Measurements from ENCODE around the gene APOM. TPM values are rescaled to one million over a fixed set of nuclear protein-coding genes. Genes with fewer than 3 reads are reported as not detected.

Gene APOM
- total RNA-seq, 4 donors from 2014 or later: 2.3 to 5.1 (median 4.5) TPM

GRCh38 chr6:31707701-31708100 is 52.0 kb downstream of the APOM start:
- H3K4me1 ChIP-seq: peaks cover 0 to 13% of the 10 kb centered on the region in 2 donors
- H3K27ac ChIP-seq: no peak overlapping the region
- intact Hi-C loops (cut with DNase I): no loop called here
- no peaks in the 10 kb centered on the region for H3K9me3 ChIP-seq
- H3K4me3 ChIP-seq (replicated peaks in 1 of 3): no peak overlapping the region
- DNase-seq: no peak
- no peak for TF ChIP-seq POLR2A (IDR thresholded peaks at IDR 0.05)
- no peak for TF ChIP-seq CTCF (IDR thresholded peaks at IDR 0.05)
- WGBS, 2 donors: 80 to 88% methylated on average over 10 of the region's 10 CpGs
- no peaks in the 10 kb centered on the region for H3K36me3 ChIP-seq
- H3K27me3 ChIP-seq: no peaks in the 10 kb centered on the region

Small RNAs within 50 kb of the gene (microRNA-seq; reads per million reads assigned to microRNA genes)
- gene MIR4646: not detected
- gene MIR6832: not detected

Small RNAs within 50 kb of the gene (small RNA-seq; reads per million reads assigned to genes)
- gene MIR4646: not detected
- not detected for gene MIR6832
- not detected for gene RF00019
- 20.6 reads per million, percentile 94 among the genes with 10 or more reads in this experiment for gene SNORA38
- not detected for gene UQCRHP1

Other genes with a start within 250 kb of the APOM start
- gene MICB, start 157.7 kb upstream of the APOM start, total RNA-seq: 1 to 10 TPM in 3 of 4 donors, under 1 TPM in 1; 0.89 to 3.4 (median 2.1) TPM
- gene MCCD1, start 126.9 kb upstream of the APOM start, total RNA-seq: not detected
- gene DDX39B, start 113.9 kb upstream of the APOM start, total RNA-seq: 100 to 1,000 TPM; 296 to 339 (median 314) TPM
- gene ATP6V1G2, start 109.3 kb upstream of the APOM start, total RNA-seq: 1 to 10 TPM; 1.2 to 3.9 (median 2.6) TPM
- gene NFKBIL1, start 108.3 kb upstream of the APOM start, total RNA-seq: 10 to 100 TPM; 23.7 to 34.0 (median 27.5) TPM
- gene LTA, start 83.6 kb upstream of the APOM start, total RNA-seq: not detected
- gene TNF, start 80.3 kb upstream of the APOM start, total RNA-seq: under 1 TPM in 1 of 4 donors, not detected in 3; 0.42 TPM
- not detected for gene LTB, start 73.5 kb upstream of the APOM start, total RNA-seq
- 10 to 100 TPM in 1 of 4 donors, 1 to 10 TPM in 2, not detected in 1; 2.5 to 23.4 (median 3.2) TPM for gene LST1, start 69.6 kb upstream of the APOM start, total RNA-seq
- not detected for gene NCR3, start 62.9 kb upstream of the APOM start, total RNA-seq
- 10 to 100 TPM in 3 of 4 donors, 1 to 10 TPM in 1; 8.1 to 37.8 (median 17.6) TPM for gene AIF1, start 40.7 kb upstream of the APOM start, total RNA-seq
- 100 to 1,000 TPM in 1 of 4 donors, 10 to 100 TPM in 3; 68.5 to 127 (median 86.7) TPM for gene PRRC2A, start 35.2 kb upstream of the APOM start, total RNA-seq
- 100 to 1,000 TPM; 179 to 301 (median 245) TPM for gene BAG6, start 3.2 kb upstream of the APOM start, total RNA-seq
- gene C6orf47, start 4.9 kb downstream of the APOM start, total RNA-seq: 10 to 100 TPM; 23.6 to 32.3 (median 28.7) TPM
- 10 to 100 TPM; 15.7 to 23.2 (median 22.1) TPM for gene GPANK1, start 9.1 kb downstream of the APOM start, total RNA-seq
- 100 to 1,000 TPM; 181 to 264 (median 206) TPM for gene CSNK2B, start 10.2 kb downstream of the APOM start, total RNA-seq
- 10 to 100 TPM in 2 of 4 donors, 1 to 10 TPM in 2; 4.4 to 11.8 (median 9.4) TPM for gene LY6G5B, start 14.1 kb downstream of the APOM start, total RNA-seq
- gene LY6G5C, start 25.2 kb downstream of the APOM start, total RNA-seq: 1 to 10 TPM in 1 of 4 donors, under 1 TPM in 2, not detected in 1; 0.54 to 7.9 (median 0.83) TPM
- gene ABHD16A, start 47.4 kb downstream of the APOM start, total RNA-seq: 10 to 100 TPM; 47.3 to 81.4 (median 71.7) TPM
- not detected for gene LY6G6F, start 51.0 kb downstream of the APOM start, total RNA-seq
- not detected for gene LY6G6D, start 59.5 kb downstream of the APOM start, total RNA-seq
- gene LY6G6C, start 65.9 kb downstream of the APOM start, total RNA-seq: not detected
- 1 to 10 TPM in 1 of 4 donors, under 1 TPM in 1, not detected in 2; 0.54 to 1.8 TPM for gene MPIG6B, start 67.5 kb downstream of the APOM start, total RNA-seq
- gene DDAH2, start 73.4 kb downstream of the APOM start, total RNA-seq: 100 to 1,000 TPM in 3 of 4 donors, 10 to 100 TPM in 1; 99.9 to 117 (median 114) TPM
- 100 to 1,000 TPM; 222 to 314 (median 247) TPM for gene CLIC1, start 80.6 kb downstream of the APOM start, total RNA-seq
- gene MSH5, start 84.1 kb downstream of the APOM start, total RNA-seq: 10 to 100 TPM in 1 of 4 donors, 1 to 10 TPM in 3; 5.6 to 11.2 (median 7.2) TPM
- gene SAPCD1, start 106.8 kb downstream of the APOM start, total RNA-seq: 1 to 10 TPM in 3 of 4 donors, not detected in 1; 2.0 to 4.2 (median 3.0) TPM
- 1 to 10 TPM; 1.2 to 8.9 (median 5.4) TPM for gene VWA7, start 121.4 kb downstream of the APOM start, total RNA-seq
- 100 to 1,000 TPM in 1 of 4 donors, 10 to 100 TPM in 3; 33.8 to 120 (median 39.9) TPM for gene VARS1, start 139.9 kb downstream of the APOM start, total RNA-seq
- gene LSM2, start 151.1 kb downstream of the APOM start, total RNA-seq: 10 to 100 TPM; 29.2 to 48.4 (median 36.5) TPM
- 1 to 10 TPM; 3.5 to 4.1 (median 3.9) TPM for gene HSPA1L, start 159.4 kb downstream of the APOM start, total RNA-seq
- 100 to 1,000 TPM; 148 to 320 (median 190) TPM for gene HSPA1A, start 159.6 kb downstream of the APOM start, total RNA-seq
- gene HSPA1B, start 171.8 kb downstream of the APOM start, total RNA-seq: 100 to 1,000 TPM; 194 to 330 (median 256) TPM
- 10 to 100 TPM; 54.4 to 98.1 (median 65.9) TPM for gene NEU1, start 206.9 kb downstream of the APOM start, total RNA-seq
- gene SLC44A4, start 223.1 kb downstream of the APOM start, total RNA-seq: 10 to 100 TPM in 2 of 4 donors, 1 to 10 TPM in 2; 1.6 to 16.2 (median 7.7) TPM
- gene EHMT2, start 241.8 kb downstream of the APOM start, total RNA-seq: 10 to 100 TPM; 26.9 to 47.7 (median 38.7) TPM
- gene ZBTB12, start 246.2 kb downstream of the APOM start, total RNA-seq: 1 to 10 TPM in 3 of 4 donors, under 1 TPM in 1; 0.94 to 2.9 (median 1.5) TPM

All from thyroid gland (tissue), 4 donors.